Effector CD4-positive, alpha-beta T cell (primary cell): ENCODE measurements around the gene AGBL3.
"Not testable (repeated sequence)": the region's sequence is repeated elsewhere in the genome, so short reads cannot be mapped to it uniquely, and the experiment has no call there.

ENCODE experiments used
- DNase-seq: peaks from one replicate; pipeline ENCODE4 v3.0.0-alpha.2; 2020

The AGBL3 gene

DNA sequence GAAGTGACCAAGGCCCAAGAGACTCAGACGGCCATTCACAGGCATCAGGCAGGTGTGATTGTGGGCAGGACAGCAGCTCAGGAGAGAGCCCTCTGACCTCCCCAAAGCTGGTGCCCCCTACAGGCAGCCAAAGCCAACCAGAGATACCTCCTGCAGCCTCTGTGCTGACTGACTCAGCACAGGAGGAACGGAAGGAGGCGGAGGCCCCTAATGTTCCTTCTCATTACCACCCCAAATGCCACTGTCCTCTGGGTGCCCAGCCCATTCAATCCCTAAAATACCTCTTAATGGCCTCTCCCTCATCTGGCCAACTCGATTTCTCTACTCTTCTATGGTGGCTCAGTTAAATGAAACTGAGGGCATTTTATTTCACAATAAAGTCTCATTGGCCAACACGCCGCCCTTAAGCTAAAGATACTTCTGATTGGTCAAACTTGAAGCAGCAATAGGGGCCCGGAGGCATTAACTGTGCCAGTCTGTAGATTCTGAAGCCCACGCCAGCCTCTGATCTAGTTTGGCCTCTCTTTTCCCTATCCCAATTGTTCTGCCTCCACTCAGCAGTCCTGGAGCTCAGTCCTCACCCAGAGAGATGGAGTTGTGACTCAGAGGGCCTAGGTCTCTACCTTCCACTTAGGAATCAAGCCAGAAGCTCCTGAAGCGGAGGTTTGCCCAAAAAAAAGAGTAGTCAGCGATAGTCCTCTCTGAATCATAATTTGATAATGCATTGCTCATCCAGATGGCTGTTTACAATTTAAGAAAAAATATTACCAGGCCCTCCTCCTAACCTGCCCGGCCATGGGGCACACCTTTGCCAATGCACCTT lies 183.0 kb downstream of the AGBL3 start:
- DNase-seq, result peak; percentile 43

GRCh38 chr7:135169964-135170273 lies 183.6 kb downstream of the AGBL3 start:
- no peak for DNase-seq

GRCh38 chr7:135170274-135170997 lies 184.1 kb downstream of the AGBL3 start, which contains the start of gene CYREN:
Gene CYREN (minus strand): TSS chr7:135170707. CDS start chr7:135168922, 1,785 bp downstream.
- DNase-seq, result peak; percentile 85

DNA sequence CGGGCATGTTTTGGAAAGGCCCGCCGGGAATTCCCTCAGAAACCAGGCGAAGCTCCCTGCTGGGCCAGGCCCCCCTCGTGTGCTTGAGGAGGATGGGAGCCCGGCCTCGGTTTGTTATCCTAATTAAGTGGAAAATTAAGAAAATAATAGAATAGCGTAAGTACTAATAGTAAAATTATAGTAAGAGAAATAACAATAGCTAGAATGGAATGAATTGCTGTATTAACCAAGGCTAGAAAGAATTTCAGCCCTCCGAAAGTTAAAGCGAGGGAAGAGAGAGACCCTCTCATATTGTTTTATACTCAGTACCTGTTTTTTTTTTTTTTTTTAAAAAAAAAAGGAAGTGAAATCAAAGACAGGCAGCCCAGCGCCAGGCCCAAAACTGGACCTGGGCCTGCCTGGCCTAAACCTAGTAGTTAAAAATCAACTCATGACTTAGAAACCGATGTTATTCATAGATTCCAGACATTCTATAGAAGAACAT lies 184.7 kb downstream of the AGBL3 start:
- DNase-seq, result not testable (repeated sequence)

DNA sequence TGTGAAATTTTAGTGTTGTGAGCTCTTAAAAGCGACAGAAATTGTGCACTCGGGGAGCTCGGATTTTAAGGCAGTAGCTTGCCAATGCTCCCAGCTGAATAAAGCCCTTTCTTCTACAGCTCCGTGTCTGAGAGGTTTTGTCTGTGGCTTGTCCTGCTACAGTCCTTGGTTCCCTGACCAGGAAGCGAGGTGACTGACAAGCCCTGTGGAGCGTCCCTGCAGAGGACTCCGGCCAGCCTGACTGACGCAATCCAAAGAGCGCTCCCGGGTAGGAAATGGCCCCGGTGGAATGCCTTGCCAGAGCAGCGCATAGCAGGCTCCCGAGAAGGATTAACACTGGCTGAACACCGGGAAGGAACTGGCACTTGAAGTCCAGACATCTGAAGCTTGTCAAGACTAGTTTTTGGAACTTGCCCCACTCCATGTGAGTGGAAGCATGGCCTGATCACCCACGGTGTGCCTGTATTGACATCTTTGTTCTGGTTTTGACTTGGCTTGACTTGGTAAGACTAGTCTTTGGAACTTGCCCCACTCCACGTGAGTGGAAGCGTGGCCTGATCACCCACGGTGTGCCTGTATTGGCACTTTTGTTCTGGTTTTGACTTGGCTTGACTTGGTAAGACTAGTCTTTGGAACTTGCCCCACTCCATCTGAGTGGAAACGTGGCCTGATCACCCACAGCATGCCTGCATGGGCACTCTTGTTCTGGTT lies 185.4 kb downstream of the AGBL3 start:
- not testable (repeated sequence) for DNase-seq

DNA sequence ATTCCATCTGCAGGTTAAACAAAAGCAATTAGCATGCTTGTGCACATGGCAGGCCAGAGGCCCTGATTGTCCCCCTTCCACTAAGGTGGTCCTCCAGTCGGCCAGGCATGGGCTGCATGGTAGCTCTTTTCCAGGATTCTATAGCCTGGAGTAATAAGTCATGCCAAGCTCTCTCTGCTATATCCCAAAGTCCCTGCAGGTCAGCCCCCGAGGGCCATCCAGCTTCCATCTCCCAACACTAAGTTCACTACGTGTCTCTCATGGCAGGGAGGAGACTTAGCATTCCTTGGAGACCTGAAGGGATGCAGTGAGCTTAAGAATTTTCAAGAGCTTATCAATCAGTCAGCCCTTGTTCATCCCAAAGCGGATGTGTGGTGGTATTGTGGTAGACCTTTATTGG lies 187.6 kb downstream of the AGBL3 start:
- DNase-seq, result not testable (repeated sequence)

GRCh38 chr7:135174941-135175340 lies 188.6 kb downstream of the AGBL3 start:
- DNase-seq, result no peak

DNA sequence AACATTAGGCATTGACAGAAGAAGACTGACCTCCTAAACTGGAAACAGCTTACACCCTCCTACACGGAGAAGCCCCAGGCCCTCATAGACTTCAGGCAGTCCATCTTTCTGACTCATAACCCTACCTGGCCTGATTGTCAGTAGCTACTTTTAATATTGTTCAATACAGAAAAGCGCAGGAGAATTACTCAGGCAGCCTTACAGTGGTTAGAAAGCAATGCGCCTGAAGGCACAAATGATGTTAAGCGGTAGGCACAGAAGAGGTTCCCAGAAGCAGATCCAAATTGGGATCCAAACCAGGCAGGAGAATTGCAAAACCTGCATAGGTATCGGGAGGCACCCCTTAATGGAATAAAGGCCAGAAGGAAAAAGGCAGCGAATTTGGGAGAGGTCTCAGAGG lies 189.6 kb downstream of the AGBL3 start:
- DNase-seq, result no peak

GRCh38 chr7:135177028-135177696 lies 190.9 kb downstream of the AGBL3 start:
- DNase-seq, result no peak

DNA sequence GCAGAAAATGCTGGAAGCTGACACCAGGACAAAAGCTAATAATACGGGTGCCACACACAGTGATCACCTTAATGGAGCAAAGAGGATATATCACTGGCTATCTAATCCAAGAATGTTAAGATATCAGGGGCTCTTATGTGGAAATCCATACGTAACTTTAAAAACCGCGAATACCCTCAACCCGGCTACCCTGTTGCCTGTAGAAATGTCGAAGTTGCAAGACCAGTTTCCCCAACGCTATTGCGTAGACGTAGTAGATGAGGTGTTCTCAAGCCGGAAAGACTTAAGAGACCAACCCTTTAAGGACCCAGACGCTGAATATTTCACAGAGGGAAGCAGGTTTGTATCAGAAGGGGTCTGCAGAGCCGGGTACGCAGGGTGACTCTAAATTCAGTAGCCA lies 192.1 kb downstream of the AGBL3 start:
- DNase-seq, result no peak

DNA sequence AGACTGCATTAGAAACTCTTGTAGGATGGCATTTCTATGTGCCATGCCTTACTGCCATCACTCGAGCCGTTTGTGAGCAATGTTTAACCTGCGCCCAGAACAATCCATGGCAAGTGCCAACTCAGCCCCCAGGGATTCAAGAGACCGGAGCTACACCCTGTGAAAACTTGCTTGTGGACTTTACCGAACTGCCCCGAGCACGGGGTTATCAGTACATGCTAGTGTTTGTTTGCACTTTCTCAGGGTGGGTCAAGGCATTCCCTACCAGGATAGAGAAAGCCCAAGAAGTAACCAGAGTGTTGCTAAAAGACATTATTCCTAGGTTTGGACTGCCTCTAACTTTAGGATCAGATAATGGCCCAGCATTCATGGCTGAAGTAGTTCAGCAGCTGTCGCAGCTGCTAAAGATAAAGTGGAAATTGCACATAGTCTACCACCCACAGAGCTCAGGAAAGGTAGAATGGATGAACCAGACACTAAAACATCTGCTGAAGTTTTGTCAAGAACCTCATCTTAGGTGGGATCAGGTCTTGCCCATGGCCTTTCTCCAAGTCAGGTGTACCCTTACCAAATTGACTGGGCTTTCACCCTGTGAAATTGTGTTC lies 193.1 kb downstream of the AGBL3 start:
- DNase-seq, result no peak

GRCh38 chr7:135180122-135180521 lies 193.8 kb downstream of the AGBL3 start:
- DNase-seq, result no peak

GRCh38 chr7:135181261-135181928 lies 195.1 kb downstream of the AGBL3 start:
- DNase-seq, result no peak

GRCh38 chr7:135181929-135182678 lies 195.8 kb downstream of the AGBL3 start:
- DNase-seq, result no peak

DNA sequence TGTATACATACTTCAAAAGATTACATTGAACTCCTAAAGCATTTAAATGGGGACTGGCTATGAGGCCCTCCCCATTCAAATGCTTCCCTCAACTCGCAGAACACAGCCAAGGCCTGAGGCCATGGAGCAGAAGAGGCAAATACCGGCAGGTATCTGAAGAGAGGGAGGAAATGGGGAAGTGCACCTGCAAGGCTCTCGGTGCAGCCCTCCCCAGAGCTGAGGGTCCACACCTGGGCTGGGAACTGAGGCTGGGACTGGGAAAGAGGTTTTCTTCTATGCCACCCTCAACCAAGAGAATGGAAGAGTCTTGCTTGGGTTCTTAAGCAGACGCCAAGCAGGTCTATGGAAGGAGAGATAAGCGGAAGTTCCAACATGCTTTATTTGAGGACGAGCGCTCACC lies 197.2 kb downstream of the AGBL3 start:
- no peak for DNase-seq

DNA sequence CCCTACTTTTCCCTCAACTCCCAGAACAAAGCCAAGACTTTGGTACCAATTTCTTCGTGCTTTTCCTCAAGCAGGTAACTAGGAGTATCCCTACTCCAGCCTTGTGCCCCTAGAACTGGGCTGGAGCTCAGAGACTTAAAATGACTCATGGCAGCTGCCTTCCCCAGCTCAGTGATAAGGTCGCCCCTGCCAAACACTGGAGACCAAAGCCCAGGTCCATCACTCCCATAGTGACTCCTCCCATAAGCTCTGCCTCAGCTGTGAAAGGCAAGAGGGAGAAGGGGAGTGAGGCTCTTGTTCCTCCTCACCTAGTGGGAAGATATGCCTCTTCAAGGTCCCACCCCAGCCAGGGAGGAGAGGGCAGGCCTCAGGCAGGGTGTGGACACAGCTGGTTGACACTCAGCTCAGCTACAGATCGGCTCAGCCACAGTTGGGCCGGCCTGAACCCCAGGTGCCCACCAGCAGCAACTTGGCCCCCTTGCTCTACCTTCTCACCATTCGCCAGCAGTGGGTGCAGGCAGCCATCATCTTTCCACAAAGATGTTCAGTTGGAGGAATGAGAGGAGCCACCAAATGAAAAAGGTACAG lies 198.0 kb downstream of the AGBL3 start:
- DNase-seq, result no peak
